ENCODE results near the gene KLHL26. TPM values are rescaled to one million over a fixed set of nuclear protein-coding genes. Genes with fewer than 3 reads are reported as not detected.
"Not testable (repeated sequence)": the region's sequence is repeated elsewhere in the genome, so short reads cannot be mapped to it uniquely, and the experiment has no call there.

The KLHL26 gene
- total and polyA plus RNA-seq, 2 donors = 2.5 to 12.5 TPM

GRCh38 chr19:18594824-18595373 is 41.9 kb upstream of the KLHL26 start:
- Histone ChIP-seq H3K4me3 (ENCODE audit: low read depth, low read length) (no peak overlapping the region), H3K36me3 (ENCODE audit: insufficient read depth) (no peaks in the 10 kb centered on the region), H3K4me1 (ENCODE audit: insufficient read depth) (peaks cover 3% of the 10 kb centered on the region), H3K27ac (ENCODE audit: low read depth) (no peak overlapping the region)
- WGBS = 13% methylated on average over 26 of the region's 26 CpGs
- no peak for DNase-seq (ENCODE audit: extremely low spot score)

GRCh38 chr19:18595475-18595874 is 41.4 kb upstream of the KLHL26 start:
- 73% methylated on average over 6 of the region's 6 CpGs for WGBS
- Histone ChIP-seq H3K27ac (ENCODE audit: low read depth) (no peak overlapping the region), H3K4me3 (ENCODE audit: low read depth, low read length) (no peak overlapping the region), H3K4me1 (ENCODE audit: insufficient read depth) (peaks cover 3% of the 10 kb centered on the region), H3K36me3 (ENCODE audit: insufficient read depth) (no peaks in the 10 kb centered on the region)
- no peak for DNase-seq (ENCODE audit: extremely low spot score)

GRCh38 chr19:18596752-18597157 is 40.1 kb upstream of the KLHL26 start:
- no peak overlapping the region for H3K4me3 ChIP-seq (ENCODE audit: low read depth, low read length)
- H3K27ac ChIP-seq (ENCODE audit: low read depth) = no peak overlapping the region
- no peaks in the 10 kb centered on the region for H3K36me3 ChIP-seq (ENCODE audit: insufficient read depth)
- no peak for DNase-seq (ENCODE audit: extremely low spot score)
- 13% methylated on average over 21 of the region's 21 CpGs for WGBS
- H3K4me1 ChIP-seq (ENCODE audit: insufficient read depth) = peaks cover 3% of the 10 kb centered on the region

GRCh38 chr19:18597809-18598660 is 38.8 kb upstream of the KLHL26 start:
- H3K36me3 ChIP-seq (ENCODE audit: insufficient read depth) = no peaks in the 10 kb centered on the region
- peaks cover 3% of the 10 kb centered on the region for H3K4me1 ChIP-seq (ENCODE audit: insufficient read depth)
- DNase-seq (ENCODE audit: extremely low spot score) = no peak
- 38% methylated on average over 25 of the region's 25 CpGs for WGBS
- H3K27ac ChIP-seq (ENCODE audit: low read depth) = no peak overlapping the region
- H3K4me3 ChIP-seq (ENCODE audit: low read depth, low read length) = no peak overlapping the region

- Histone ChIP-seq H3K4me3 (ENCODE audit: low read depth, low read length) (no peak overlapping the region), H3K36me3 (ENCODE audit: insufficient read depth) (no peaks in the 10 kb centered on the region), H3K27ac (ENCODE audit: low read depth) (no peak overlapping the region), H3K4me1 (ENCODE audit: insufficient read depth) (no peaks in the 10 kb centered on the region)
- no peak for DNase-seq (ENCODE audit: extremely low spot score)
- 88% methylated on average over 20 of the region's 20 CpGs for WGBS
Measured at GRCh38 chr19:18599485-18599884, 37.3 kb upstream of the KLHL26 start.

GRCh38 chr19:18600692-18601397 is 36.0 kb upstream of the KLHL26 start:
- not testable (repeated sequence) for H3K36me3 ChIP-seq (ENCODE audit: insufficient read depth); H3K4me1 ChIP-seq (ENCODE audit: insufficient read depth); H3K4me3 ChIP-seq (ENCODE audit: low read depth, low read length); H3K27ac ChIP-seq (ENCODE audit: low read depth); DNase-seq (ENCODE audit: extremely low spot score)
- 92% methylated on average over 15 of the region's 15 CpGs for WGBS

- no peaks in the 10 kb centered on the region for H3K4me1 ChIP-seq (ENCODE audit: insufficient read depth)
- WGBS = 89% methylated on average over 4 of the region's 4 CpGs
- H3K36me3 ChIP-seq (ENCODE audit: insufficient read depth) = no peaks in the 10 kb centered on the region
- no peak for DNase-seq (ENCODE audit: extremely low spot score)
- no peak overlapping the region for H3K4me3 ChIP-seq (ENCODE audit: low read depth, low read length)
- no peak overlapping the region for H3K27ac ChIP-seq (ENCODE audit: low read depth)
Measured at GRCh38 chr19:18601875-18602274, 35.0 kb upstream of the KLHL26 start.

GRCh38 chr19:18603255-18603957 is 33.4 kb upstream of the KLHL26 start:
- Histone ChIP-seq H3K27ac (ENCODE audit: low read depth) (no peak overlapping the region), H3K4me1 (ENCODE audit: insufficient read depth) (peaks cover 2% of the 10 kb centered on the region), H3K4me3 (ENCODE audit: low read depth, low read length) (no peak overlapping the region), H3K36me3 (ENCODE audit: insufficient read depth) (no peaks in the 10 kb centered on the region)
- no peak for DNase-seq (ENCODE audit: extremely low spot score)
- WGBS = 12% methylated on average over 32 of the region's 32 CpGs

- H3K4me1 ChIP-seq (ENCODE audit: insufficient read depth) = peaks cover 2% of the 10 kb centered on the region
- WGBS = 30% methylated on average over 26 of the region's 26 CpGs
- H3K4me3 ChIP-seq (ENCODE audit: low read depth, low read length) = no peak overlapping the region
- H3K27ac ChIP-seq (ENCODE audit: low read depth) = no peak overlapping the region
- no peaks in the 10 kb centered on the region for H3K36me3 ChIP-seq (ENCODE audit: insufficient read depth)
- no peak for DNase-seq (ENCODE audit: extremely low spot score)
Measured at GRCh38 chr19:18603958-18604819, 32.6 kb upstream of the KLHL26 start.

GRCh38 chr19:18604820-18605159 is 32.0 kb upstream of the KLHL26 start:
- no peak overlapping the region for H3K4me3 ChIP-seq (ENCODE audit: low read depth, low read length)
- DNase-seq (ENCODE audit: extremely low spot score) = no peak
- H3K36me3 ChIP-seq (ENCODE audit: insufficient read depth) = no peaks in the 10 kb centered on the region
- peaks cover 2% of the 10 kb centered on the region for H3K4me1 ChIP-seq (ENCODE audit: insufficient read depth)
- no peak overlapping the region for H3K27ac ChIP-seq (ENCODE audit: low read depth)
- 36% methylated on average over 10 of the region's 10 CpGs for WGBS

GRCh38 chr19:18605196-18605545 is 31.7 kb upstream of the KLHL26 start:
- H3K4me3 ChIP-seq (ENCODE audit: low read depth, low read length) = no peak overlapping the region
- H3K27ac ChIP-seq (ENCODE audit: low read depth) = no peak overlapping the region
- H3K36me3 ChIP-seq (ENCODE audit: insufficient read depth) = no peaks in the 10 kb centered on the region
- WGBS = 16% methylated on average over 17 of the region's 17 CpGs
- H3K4me1 ChIP-seq (ENCODE audit: insufficient read depth) = peaks cover 2% of the 10 kb centered on the region
- DNase-seq (ENCODE audit: extremely low spot score) = no peak

GRCh38 chr19:18605546-18606280 is 31.1 kb upstream of the KLHL26 start:
- Histone ChIP-seq H3K27ac (ENCODE audit: low read depth) (no peak overlapping the region), H3K4me3 (ENCODE audit: low read depth, low read length) (peak overlapping the region; percentile 29), H3K4me1 (ENCODE audit: insufficient read depth) (peaks cover 2% of the 10 kb centered on the region), H3K36me3 (ENCODE audit: insufficient read depth) (no peaks in the 10 kb centered on the region)
- DNase-seq (ENCODE audit: extremely low spot score) = no peak
- WGBS = 3% methylated on average over 65 of the region's 65 CpGs
